Adipose tissue (tissue), 3 donors: Measurements from ENCODE around the gene ATRN. TPM values are rescaled to one million over a fixed set of nuclear protein-coding genes. Genes with fewer than 3 reads are reported as not detected.
"Not testable (repeated sequence)": the region's sequence is repeated elsewhere in the genome, so short reads cannot be mapped to it uniquely, and the experiment has no call there.

Experiments used
- H3K27ac ChIP-seq: one replicate; pipeline ENCODE4 v1.5.1; 2013; ENCODE audit warnings: low read depth, low read length
- WGBS, 3 donors: extraction: QIAGEN DNeasy Blood & Tissue Kit; methylation state at CpG; one replicate each; pipeline ENCODE4 v1.1.7; 2013; 5-methylcytosine and 5-hydroxymethylcytosine counted together
- polyA plus RNA-seq, 3 donors: library from polyadenylated mRNA; stranded (reverse); fragments of 200-250 nt; gene quantifications; one replicate each; pipeline ENCODE4 v1.2.3, GENCODE V29; 2013
- donor health status: healthy with polysubstance abuse.
- donor health status: Bipolar disorder and iron deficiency.
- donor health status: healthy.

The ATRN gene
- polyA plus RNA-seq, 3 donors, result 4.3 to 11.6 (median 9.4) TPM

DNA sequence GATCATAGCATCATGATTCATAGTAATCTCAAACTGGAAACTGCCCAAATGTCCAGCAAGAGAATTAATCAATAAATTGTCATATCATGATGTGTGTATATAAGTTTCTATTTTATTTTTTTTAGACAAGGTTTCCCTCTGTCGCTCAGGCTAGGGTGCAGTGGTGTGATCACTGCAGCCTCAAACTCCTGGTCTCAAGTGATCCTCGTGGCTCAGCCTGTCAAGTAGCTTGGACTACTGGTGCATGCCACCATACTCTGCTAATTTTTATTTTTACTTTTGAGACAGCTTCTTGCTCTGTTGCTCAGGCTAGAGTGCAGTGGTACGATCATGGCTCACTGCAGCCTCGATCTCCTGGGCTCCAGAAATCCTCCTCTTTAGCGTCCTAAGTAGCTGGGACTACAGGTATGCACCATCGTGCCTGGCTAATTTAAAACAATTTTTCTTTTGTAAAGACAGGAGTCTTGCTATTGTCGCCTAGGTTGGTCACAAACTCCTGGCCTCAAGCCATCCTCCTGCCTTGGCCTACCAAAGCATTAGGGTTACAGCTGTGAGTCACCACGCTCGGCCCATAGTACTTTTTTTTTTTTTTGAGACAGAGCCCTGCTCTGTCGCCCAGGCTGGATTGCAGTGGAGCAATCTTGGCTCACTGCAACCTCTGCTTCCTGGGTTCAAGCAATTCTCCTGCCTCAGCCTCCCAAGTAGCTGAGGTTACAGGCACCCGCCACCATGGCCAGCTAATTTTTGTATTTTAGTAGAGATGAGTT is 8.7 kb upstream of the ATRN start:
- 80 to 91% (median 85%) methylated on average over 11 of the region's 11 CpGs for WGBS, 3 donors
- no peak overlapping the region for H3K27ac ChIP-seq

DNA sequence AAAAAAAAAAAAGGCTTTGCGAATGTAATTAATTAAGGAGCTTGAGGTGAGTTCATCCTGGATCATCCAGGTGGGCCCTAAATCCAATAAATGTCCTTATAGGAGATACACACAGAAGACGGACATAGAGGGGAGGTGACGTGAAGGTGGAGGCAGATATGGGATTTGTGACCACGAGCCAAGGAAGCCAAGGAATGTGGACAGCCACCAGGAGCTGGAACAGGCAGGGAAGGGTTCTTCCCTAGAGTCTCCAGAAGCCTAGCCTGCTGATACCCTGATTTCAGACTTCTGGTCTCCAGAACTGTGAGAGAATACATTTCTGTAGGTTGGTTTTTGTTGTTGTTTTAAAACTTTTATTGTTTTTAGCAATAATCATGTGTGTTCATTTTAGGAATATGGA is 6.7 kb upstream of the ATRN start:
- no peak overlapping the region for H3K27ac ChIP-seq
- 85 to 86% (median 86%) methylated on average over 4 of the region's 4 CpGs for WGBS, 3 donors

DNA sequence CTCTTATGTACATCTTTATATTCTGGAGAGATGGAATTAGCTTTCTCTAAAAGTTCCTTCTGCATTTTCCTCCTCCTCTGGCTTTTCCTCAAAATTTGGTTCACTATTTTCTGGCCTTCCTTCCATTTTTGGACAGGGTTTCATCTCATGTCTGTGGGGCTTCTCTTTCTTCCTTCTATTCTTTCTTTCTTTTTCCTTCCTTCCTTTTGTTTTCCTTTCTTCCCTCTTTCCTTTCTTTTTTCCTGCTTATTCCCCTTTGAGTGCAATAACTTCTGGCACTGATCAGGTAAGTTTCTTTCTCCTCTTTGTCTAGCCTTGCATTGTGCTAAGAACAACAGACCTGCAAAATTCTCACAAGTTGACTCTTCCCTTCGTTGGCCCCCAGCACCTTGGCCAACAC is 5.5 kb upstream of the ATRN start:
- H3K27ac ChIP-seq, result no peak overlapping the region
- WGBS, 3 donors, result 31 to 38% (median 33%) methylated on average over 1 of the region's 1 CpG

DNA sequence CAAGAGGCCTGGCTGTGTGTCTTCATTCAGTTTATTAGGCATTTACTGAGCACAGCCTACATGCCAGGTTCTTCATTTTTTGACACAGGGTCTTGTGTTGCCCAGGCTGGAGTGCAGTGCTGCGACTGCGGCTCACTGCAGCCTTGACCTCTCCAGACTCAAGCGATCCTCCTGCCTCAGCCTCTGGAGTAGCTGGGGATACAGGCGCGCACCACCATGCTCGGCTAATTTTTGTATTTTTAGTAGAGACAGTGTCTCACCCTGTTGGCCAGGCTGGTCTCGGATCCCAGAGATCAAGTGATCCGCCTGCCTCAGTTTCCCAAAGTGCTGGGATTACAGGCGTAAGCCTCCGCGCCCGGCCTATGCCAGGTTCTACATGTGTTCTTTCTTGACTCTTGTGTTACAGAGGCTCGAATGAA is 601 bp upstream of the ATRN start:
- H3K27ac ChIP-seq, result no peak overlapping the region
- 36 to 60% (median 46%) methylated on average over 13 of the region's 13 CpGs for WGBS, 3 donors

DNA sequence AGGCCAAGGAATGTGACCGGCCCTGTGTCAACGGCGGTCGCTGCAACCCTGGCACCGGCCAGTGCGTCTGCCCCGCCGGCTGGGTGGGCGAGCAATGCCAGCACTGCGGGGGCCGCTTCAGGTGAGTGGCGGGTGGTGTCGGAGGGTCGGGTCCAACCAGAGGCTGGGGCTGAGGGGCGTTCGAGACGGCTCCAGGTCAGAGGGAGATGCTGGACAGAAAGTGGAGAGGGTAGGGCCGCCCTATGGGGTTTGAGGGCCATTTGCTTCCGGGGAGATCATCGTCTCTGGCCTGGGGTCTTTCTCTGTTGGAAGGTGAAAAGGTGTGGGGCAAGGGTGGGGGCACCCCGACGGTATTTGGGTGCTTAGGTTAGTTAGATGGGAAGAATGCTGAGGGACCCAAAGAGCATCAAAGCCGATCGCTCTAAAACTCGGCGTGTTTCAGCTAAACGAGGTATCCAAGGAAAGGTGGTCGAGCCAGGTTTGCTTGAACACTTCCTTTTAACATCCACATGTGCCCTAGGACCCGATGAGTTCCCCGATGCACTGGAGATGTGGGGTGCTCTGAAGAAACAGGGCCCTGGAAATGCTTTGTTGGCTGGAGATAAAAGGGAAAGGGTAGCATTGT is 691 bp downstream of the ATRN start:
- H3K27ac ChIP-seq, result no peak overlapping the region
- WGBS, 3 donors, result 0 to 1% (median 1%) methylated on average over 30 of the region's 30 CpGs

DNA sequence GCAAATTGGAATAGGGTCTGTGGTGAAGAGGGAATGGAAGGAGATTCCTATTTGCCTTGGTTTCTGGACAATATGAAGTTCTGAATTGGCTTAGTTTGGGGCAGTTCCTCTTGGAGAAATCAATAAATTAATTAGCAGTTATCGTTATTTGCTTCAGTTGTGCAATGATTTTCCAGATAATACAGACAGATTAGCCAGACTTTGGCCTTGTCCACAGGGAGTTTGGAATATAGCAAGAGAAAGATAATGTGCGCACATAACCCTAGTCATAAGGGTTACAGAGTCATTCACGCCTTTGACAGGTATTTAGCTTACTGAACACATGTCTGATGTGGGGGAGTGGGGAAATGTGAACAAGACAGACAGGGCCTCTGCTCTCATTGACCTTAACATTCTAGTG is 1.3 kb downstream of the ATRN start:
- WGBS, 3 donors, result 28 to 75% (median 72%) methylated on average over 3 of the region's 3 CpGs

DNA sequence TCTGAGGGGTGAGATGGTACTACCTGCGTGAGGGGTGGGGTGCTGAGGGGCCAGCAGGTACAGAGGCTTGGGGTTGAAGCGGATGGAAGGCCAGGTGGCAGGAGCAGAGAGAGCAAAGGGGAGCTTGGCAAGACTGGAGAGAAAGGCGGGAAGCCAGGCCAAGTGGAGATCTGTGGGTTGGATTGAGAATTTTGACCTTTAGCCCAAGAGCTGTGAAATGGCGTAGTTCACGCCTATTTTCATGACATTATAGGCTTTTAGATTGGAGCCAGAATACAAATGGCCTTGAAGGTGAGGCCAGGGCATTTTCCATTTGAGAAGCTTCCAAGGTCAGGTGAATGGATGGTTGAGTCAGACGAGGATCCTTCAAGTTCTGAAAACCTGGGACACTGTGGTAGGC is 2.5 kb downstream of the ATRN start:
- no peak overlapping the region for H3K27ac ChIP-seq
- 62 to 95% (median 93%) methylated on average over 6 of the region's 6 CpGs for WGBS, 3 donors

More for the DNA sequence above, 1.3 kb downstream of the ATRN start:
- H3K27ac ChIP-seq, result no peak overlapping the region

DNA sequence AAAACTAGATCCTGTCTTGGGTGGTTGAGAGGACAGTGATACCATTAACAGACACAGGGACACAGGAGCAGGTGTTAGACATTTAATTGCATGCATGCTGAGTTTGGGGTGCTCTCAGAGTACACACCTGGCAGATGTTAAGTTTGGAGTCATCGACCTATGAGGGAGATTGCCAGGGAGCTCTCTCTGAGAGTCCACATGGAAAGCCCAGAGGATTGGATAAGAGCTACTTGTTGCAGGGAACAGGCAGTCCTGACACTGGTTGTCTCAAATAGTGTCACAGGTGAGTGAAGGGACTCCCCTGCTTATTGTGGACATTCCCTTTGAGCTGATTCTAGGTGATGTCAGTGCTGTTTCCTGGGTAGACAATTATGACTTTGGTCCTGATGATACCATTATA is 3.1 kb downstream of the ATRN start:
- H3K27ac ChIP-seq, result no peak overlapping the region
- 86 to 100% (median 94%) methylated on average over 1 of the region's 1 CpG for WGBS, 3 donors

DNA sequence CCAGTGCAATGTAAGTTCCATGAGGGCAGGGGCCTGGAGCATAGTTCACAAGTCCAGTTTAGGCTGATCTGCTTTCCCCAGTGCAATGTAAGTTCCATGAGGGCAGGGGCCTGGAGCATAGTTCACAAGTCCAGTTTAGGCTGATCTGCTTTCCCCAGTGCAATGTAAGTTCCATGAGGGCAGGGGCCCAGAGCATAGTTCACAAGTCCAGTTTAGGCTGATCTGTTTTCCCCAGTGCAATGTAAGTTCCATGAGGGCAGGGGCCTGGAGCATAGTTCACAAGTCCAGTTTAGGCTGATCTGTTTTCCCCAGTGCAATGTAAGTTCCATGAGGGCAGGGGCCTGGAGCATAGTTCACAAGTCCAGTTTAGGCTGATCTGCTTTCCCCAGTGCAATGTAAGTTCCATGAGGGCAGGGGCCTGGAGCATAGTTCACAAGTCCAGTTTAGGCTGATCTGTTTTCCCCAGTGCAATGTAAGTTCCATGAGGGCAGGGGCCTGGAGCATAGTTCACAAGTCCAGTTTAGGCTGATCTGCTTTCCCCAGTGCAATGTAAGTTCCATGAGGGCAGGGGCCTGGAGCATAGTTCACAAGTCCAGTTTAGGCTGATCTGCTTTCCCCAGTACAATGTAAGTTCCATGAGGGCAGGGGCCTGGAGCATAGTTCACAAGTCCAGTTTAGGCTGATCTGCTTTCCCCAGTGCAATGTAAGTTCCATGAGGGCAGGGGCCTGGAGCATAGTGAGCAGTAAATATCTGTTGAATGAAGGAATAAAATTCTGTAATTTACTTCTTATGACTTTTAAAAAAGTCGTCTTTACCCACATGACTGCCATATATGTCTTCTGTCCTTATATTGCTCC is 6.4 kb downstream of the ATRN start:
- H3K27ac ChIP-seq, result not testable (repeated sequence)
- 82 to 100% (median 93%) methylated on average over 1 of the region's 1 CpG for WGBS, 3 donors

DNA sequence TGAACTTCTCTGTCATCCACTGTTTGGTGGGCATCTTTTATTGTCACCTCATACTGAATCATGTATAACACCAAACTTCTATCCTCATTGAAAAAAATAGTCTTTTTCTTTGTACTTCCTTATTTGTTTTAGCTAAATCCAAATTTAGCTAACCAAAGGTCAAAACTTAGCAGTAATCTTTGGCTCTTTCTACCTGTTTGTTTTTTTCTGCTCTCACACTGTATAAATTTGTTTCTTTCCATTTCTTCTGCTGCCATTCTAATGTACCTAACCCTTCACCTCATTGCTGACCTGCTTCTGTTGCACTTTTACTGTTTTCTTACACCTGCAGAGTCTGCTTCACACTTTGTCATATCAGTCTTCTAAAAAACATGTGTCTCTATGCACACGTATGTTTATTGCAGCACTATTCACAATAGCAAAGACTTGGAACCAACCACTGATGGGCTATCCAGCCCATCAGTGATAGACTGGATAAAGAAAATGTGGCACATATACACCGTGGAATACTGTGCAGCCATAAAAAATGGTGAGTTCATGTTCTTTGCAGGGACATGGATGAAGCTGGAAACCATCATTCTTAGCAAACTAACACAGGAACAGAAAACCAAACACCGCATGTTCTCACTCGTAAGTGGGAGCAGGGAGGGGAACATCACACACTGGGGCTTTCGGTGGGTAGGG is 7.2 kb downstream of the ATRN start:
- H3K27ac ChIP-seq, result no peak overlapping the region
- 79 to 96% (median 94%) methylated on average over 5 of the region's 5 CpGs for WGBS, 3 donors

DNA sequence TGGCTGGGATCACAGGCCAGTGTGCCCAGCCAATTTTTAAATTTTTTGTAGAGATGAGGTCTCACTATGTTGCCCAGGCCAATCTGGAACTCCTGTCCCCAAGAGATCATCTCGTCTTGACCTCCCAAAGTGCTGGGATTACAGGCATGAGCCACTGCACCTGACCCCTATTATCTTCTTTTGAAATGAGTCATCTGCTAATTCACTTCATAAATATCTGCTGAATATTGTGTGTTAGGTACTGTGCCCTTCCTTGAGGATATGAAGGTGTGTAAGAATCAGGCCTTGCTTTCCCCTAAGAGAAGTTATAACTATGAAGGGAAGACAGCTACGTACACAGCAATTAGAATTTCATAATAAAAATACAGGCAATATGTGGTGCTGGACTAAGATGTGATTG is 8.2 kb downstream of the ATRN start:
- H3K27ac ChIP-seq, result no peak overlapping the region
- 94 to 97% (median 96%) methylated on average over 2 of the region's 2 CpGs for WGBS, 3 donors

DNA sequence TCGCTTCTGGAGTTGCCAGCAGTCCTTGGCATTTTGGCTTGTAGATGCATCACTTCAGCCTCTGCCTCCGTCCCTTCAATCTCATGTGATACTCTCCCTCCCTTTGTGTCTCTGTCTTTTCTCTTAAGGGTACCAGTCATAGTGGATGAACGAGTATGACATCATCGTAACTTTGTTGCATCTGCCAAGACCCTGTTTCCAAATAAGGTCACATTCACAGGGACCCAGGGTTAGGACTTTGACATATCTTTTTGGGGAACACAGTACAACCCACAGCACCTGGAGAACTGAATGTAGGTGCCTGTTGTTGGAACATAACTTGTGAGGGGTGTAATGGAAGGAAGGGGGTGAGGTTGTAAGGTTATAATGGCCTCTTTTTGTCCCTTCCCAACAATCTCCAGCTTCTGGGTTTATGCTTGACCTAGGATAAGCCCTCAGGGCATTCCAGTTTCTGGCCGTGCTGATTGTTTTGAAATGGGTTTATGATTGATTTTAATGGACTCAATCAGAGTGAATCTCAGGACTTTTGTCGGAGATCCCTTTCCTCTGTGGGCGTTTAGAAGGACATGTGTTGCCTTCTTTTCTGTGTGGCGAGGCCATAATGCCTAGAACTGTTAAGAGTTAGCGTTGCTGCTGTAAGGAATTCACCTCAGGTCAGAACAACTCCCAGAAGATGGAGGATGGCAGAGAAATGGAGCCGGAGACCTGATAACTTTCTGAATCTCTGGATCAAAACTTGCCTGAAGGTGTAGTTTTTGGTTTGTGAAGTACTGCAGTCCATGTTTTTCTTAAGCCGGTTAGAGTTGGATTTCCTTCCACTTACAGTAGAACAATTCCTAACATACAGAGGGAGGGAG is 9.2 kb downstream of the ATRN start:
- WGBS, 3 donors, result 90 to 92% (median 91%) methylated on average over 11 of the region's 11 CpGs
- H3K27ac ChIP-seq, result no peak overlapping the region

DNA sequence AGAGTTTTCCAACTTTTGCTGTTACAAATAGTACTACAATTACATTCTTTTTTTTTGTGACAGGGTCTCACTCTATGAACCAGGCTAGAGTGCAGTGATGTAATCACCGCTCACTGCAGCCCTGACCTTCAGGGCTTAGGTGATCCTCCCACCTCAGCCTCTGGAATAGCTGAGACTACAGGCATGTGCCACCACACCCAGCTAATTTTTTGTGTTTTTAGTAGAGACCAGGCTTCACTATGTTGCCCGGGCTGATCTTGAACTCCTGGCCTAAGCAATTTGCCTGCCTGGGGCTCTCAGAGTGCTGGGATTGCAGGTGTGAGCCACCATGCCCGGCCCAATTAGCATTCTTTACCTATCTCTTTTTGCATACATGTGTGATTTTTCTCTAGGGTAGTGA is 12.5 kb downstream of the ATRN start:
- 62 to 84% (median 78%) methylated on average over 3 of the region's 3 CpGs for WGBS, 3 donors
- H3K27ac ChIP-seq, result no peak overlapping the region

DNA sequence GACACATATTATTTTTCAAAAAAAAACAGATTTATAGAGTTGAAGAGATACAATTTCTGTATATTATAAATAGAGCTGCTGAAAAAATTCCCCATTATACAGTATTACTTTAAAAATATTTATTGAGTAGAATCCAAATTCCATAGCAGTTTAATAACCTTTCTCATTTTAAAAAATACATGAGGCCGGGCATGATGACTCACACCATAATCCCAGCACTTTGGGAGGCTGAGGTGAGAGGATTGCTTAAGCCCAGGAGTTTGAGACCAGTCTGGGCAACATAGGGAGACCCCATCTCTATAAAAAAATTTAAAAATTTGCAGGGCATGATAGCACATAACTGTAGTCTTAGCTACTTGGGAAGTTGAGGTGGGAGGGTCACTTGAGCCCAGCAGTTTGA is 13.0 kb downstream of the ATRN start:
- 65 to 74% (median 66%) methylated on average over 1 of the region's 1 CpG for WGBS, 3 donors
- H3K27ac ChIP-seq, result no peak overlapping the region

DNA sequence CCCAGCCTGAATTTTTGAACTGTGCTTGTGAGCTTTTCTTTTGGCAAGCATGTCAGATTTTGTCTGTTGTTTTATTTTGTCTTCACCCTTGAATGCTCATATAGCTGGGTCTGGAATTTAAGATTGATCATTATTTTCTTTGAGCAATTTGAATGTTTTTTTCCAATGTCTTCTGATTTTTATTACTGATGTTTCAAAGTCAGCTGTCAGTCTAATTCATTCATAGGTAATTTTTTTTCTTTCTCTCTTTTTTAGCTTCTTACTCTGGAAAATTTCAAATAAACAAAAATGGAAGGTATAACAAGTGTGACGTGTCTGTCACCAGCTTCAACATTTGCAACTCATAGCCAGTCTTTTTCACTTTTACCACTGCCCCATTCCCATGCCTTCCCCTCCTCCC is 15.1 kb downstream of the ATRN start:
- 92 to 100% (median 96%) methylated on average over 1 of the region's 1 CpG for WGBS, 3 donors
- no peak overlapping the region for H3K27ac ChIP-seq

DNA sequence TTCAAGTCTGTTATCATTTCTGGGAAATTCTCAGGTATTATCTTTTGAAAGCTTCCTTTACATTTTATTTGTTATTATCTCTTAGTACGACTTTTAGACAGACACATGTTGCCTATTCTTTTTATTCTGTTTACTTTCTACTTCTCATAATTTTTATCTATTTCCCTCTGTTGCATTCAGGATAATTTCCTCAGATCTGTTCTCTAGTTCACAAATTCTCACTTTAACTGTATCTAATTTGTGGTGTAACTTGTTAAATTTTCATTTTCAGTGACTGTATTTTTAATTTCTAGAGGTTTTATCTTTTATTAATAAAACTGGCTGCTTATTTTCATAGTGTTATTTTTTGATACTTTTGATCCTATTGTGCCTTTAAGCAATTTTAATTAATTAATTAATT is 16.0 kb downstream of the ATRN start:
- 92 to 100% (median 94%) methylated on average over 1 of the region's 1 CpG for WGBS, 3 donors
- no peak overlapping the region for H3K27ac ChIP-seq

DNA sequence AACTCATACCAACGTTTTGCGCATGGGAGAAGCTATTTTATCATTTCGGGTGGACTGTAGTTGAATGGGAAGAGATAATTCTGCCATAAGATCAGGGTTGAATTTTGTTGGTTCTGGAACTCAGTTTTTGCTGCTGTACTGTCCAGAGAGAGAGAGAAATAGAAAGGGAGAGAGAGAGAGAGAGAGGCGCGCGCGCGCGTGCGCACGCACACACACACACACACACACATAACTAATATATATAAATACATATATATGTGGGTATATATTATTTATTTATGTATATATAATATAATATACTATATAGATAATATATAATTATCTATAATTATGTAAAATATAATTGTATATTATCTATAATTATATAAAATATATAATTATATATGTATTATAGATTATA is 21.9 kb downstream of the ATRN start:
- WGBS, 3 donors, result 78 to 97% (median 94%) methylated on average over 7 to 11 of the region's 11 CpGs
- no peak overlapping the region for H3K27ac ChIP-seq

DNA sequence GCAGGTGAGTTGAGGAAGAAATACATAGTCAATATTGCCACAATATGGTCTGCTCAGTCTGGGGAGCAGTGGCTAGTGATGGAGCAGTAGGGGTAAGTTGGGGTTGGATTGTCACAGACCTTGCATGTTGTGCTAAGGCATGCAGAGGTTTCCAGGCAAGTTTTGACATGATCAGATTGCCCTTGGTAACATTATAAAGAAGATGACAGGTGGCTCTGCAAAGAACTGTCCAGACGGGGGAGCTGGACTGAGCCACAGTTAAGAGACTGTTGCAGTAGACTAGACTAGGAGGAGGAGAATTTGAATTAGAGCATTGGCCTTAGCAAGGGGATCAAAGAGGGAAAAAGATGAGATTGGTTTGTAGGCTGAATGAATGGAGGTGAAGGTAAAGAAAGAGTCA is 23.4 kb downstream of the ATRN start:
- H3K27ac ChIP-seq, result no peak overlapping the region
- WGBS, 3 donors, result 90 to 95% (median 90%) methylated on average over 1 of the region's 1 CpG
